Pulmonary artery endothelial cell (primary cell): Measurements from ENCODE around the gene L3MBTL3. TPM values are rescaled to one million over a fixed set of nuclear protein-coding genes. Genes with fewer than 3 reads are reported as not detected.
"Not testable (repeated sequence)": the region's sequence is repeated elsewhere in the genome, so short reads cannot be mapped to it uniquely, and the experiment has no call there.

ENCODE experiments used
- DNase-seq: peaks from one replicate; pipeline ENCODE4 v3.0.0-alpha.2; 2011; ENCODE audit warnings: low read depth, low spot score
- total RNA-seq: library from RNA; depleted of rRNA; stranded (reverse); fragments of >200 nt; gene quantifications from 2 replicates; pipeline ENCODE4 v1.2.3, GENCODE V29; 2014

Gene L3MBTL3
- total RNA-seq, 1 donor from 2014 or later, result 57.9 TPM

GRCh38 chr6:130136798-130137197 lies 118.4 kb downstream of the L3MBTL3 start:
- no peak for DNase-seq

- DNase-seq, result no peak
Observed at GRCh38 chr6:130138116-130138908, 119.9 kb downstream of the L3MBTL3 start.

DNA sequence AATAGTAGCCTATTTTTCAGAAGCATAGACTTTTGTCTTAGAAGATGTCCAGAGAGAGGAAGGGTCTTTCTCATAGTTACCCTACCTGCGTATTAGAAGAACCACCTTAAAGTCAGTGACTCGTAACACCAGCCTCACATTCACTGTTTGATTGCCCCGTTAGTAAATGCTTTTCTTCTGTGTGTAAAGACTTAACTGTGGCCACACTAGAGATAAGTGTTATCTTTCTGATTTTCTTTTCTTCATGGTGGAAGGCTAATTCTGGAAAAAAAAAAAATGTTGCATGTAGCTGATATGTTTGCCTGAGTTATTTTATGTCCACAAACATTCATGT lies 120.5 kb downstream of the L3MBTL3 start:
- no peak for DNase-seq

DNA sequence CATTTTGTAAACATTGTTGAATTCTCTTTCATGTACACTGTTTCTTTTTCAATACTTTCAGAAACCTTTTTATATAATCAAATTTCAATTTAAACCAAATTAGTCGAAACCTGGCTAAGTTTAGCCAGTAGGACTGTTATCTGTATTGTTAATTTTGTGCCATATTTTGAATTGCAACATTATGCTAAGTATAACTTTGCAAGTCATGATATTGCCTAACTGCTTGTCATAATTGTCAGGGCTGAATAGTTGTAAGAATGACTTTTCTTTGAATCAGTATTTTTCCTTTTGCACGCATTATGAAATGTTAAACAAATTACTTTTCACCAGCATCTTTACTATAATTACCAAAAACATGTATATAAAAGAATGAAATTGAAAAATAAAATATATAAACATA lies 121.7 kb downstream of the L3MBTL3 start:
- DNase-seq, result no peak

- DNase-seq, result no peak
Observed at GRCh38 chr6:130143709-130144108, 125.3 kb downstream of the L3MBTL3 start.

GRCh38 chr6:130147111-130147510 lies 128.7 kb downstream of the L3MBTL3 start:
- no peak for DNase-seq

DNA sequence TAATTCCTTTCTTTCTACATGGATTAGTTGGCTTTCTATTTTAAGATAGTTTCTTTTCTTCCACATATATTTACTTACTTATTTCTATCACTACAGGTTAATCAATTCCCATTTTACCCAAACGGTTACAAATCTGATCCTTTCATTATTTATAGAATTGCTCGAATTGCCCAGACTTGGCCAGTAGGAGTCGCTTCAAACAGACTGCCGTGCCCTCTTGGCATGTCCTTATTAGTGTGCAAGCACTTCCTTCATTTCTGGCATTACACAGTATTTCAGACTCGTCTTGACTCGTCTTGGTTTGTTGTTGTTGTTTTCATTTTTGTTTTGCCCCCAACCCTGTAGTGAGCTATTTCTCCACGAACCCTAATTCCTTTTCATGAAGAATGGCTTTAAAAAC lies 129.8 kb downstream of the L3MBTL3 start:
- no peak for DNase-seq

GRCh38 chr6:130149016-130149415 lies 130.6 kb downstream of the L3MBTL3 start:
- DNase-seq, result not testable (repeated sequence)

- DNase-seq, result no peak
Observed at GRCh38 chr6:130150906-130151305, 132.5 kb downstream of the L3MBTL3 start.

- DNase-seq, result no peak
Observed at GRCh38 chr6:130152908-130153510, 134.6 kb downstream of the L3MBTL3 start.

DNA sequence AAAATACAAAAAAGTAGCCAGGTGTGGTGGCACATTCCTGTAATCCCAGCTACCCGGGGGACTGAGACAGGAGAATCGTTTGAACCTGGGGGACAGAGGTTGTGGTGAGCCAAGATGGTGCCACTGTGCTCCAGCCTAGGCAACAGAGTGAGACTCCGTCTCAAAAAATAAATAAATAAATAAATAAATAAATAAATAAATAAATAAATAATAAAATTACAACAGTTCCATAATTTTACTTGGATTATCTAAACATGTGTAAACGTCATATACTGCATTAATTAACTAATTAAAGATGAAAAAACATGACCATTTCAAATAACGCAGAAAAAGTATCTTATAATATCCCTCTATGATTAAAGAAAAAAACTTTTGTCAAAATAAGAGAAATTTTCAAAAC lies 138.5 kb downstream of the L3MBTL3 start:
- no peak for DNase-seq

DNA sequence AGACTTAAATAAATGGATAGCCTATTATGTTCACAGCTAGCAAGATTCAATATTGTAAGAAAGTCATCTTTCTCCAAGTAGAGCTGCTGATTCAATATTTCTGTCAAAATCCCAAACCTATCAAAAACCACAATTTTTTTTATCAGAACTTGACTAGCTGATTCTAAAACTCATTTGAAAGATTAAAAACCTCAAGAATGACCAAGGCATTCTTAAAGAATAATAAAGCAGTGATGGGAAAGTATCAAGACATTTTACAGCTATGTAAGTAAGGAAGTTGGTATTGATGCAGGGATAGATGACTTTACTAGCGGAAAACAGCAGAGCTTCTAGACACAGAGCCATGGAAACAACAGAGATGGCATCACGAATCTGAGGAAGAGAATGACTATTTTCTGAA lies 139.7 kb downstream of the L3MBTL3 start:
- no peak for DNase-seq

DNA sequence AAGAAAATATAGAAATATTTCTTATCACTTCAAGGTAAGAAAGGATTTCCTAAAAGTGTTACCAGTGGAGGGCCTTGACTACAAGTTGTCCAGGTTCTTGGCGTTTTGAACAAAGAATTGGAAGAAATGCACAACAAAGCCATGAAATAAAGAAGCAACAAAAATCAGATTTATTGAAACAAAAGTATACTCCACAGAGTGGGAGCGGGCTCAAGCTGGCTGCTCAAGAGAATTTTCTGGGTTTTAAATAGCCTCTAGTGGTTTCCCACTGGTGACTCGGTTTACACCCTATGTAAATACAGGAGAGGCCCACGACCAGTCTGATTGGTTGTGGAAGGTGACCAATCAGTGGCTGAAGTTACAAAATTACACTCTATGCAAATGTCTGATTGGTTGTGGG lies 140.2 kb downstream of the L3MBTL3 start:
- DNase-seq, result no peak

- DNase-seq, result no peak
Observed at GRCh38 chr6:130159956-130160355, 141.6 kb downstream of the L3MBTL3 start.

- DNase-seq, result no peak
Observed at GRCh38 chr6:130161683-130162404, 143.5 kb downstream of the L3MBTL3 start.

- DNase-seq, result no peak
Observed at GRCh38 chr6:130162421-130162820, 144.0 kb downstream of the L3MBTL3 start.

DNA sequence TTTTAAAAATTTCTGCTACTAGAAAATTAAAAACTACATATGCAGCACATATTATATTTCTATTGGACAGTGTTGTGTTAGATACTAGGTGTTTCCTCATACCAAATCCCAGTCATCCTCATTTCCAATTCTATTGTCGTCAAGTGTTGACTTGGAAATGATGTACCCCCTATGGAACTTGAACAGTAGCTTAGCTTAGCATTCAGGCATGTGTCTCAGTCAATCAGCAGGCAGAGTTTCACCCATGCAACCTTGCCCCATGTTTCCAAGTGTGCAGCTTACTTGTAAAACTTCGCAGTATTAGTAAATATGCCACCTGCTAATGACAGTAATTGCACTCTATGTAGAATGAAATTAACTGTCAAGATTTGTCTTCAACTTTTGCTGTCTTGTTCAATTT lies 144.9 kb downstream of the L3MBTL3 start:
- DNase-seq, result no peak

DNA sequence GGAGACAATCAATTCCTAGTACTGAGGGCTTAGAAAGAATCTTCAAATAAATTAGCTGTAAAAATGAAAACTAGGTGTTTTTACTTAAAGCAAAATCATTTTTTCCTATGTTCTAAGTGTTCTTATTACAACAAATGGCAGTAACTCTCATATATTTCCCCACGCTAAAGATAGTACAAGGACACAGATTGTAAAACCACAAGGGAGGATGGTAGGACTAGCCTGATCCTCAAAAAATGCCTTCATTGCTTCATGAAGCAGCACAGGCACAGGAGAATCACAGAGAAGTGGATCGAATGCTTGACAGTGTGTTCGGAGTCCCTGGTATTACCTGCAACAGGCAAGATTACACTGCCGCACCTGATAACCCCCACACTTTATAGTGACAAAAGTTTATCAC lies 145.9 kb downstream of the L3MBTL3 start:
- no peak for DNase-seq

DNA sequence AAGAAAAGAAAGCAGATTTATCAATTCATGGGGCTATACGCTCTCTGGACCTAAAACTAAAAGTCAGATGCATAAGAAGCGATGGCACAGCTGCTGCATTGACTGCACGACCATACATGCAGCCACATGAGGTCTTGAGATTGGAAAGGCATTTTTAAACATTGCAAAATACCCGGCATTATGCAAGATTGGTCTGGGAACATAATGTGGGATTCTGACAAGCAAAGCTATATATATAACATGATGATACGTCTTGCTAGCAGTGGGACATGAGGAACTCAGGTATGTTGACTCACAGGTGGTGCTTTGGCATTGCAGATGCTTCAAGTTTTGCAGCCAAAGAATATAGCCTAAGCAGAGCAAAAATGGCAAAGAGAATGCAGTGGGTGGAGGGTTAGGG lies 149.3 kb downstream of the L3MBTL3 start:
- no peak for DNase-seq

DNA sequence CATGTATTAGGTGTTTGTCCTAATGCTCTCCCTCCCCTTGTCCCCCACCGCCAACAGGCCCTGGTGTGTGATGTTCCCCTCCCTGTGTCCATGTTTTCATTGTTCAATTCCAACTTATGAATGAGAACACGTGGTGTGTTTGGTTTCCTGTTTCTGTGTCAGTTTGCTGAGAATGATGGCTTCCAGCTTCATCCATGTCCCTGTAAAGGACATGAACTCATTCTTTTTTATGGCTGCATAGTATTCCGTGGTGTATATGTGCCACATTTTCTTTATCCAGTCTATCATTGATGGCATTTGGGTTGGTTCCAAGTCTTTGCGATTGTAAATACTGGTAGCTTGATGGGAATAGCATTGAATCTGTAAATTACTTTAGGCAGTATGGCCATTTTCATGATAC lies 151.8 kb downstream of the L3MBTL3 start:
- not testable (repeated sequence) for DNase-seq

GRCh38 chr6:130173377-130174004 lies 155.1 kb downstream of the L3MBTL3 start:
- not testable (repeated sequence) for DNase-seq

DNA sequence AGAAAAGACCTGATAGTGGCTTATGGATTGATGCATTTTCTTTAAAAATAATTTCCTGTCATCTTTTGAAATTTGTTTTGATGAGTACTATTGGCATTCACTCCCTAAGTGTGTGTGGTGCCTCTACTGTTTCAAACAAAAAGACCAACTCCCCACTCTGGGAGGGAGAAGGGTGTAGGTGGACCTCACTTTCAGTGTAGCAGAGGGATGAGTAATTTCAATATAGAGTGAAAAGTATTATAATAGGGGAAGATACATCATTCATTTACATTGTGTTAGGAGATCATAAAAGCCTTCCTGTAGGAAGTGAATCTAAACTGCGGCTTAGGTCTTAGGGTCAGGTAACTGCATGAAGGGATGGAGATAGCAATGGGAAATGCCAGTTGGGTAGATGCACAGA lies 158.0 kb downstream of the L3MBTL3 start:
- no peak for DNase-seq
